Nephron progenitor cell (in vitro differentiated cells): ENCODE data around the gene HSPBP1.

Source experiments
- DNase-seq: peaks from one replicate; pipeline ENCODE4 v3.0.0; 2021
- H3K27ac Mint-ChIP-seq: 2 replicates; pipeline ENCODE4 v1.8.0; 2021; ENCODE audit warnings: mild to moderate bottlenecking, moderate library complexity, mixed read lengths
- H3K27me3 Mint-ChIP-seq: 2 replicates; pipeline ENCODE4 v1.8.0; 2021; ENCODE audit warnings: mild to moderate bottlenecking, low read depth, mixed read lengths; ENCODE audit not compliant: poor library complexity
- H3K36me3 Mint-ChIP-seq: 2 replicates; pipeline ENCODE4 v1.8.0; 2021; ENCODE audit warnings: low read depth, mixed read lengths
- H3K4me1 Mint-ChIP-seq: 2 replicates; pipeline ENCODE4 v1.8.0; 2021; ENCODE audit warnings: mixed read lengths
- H3K4me3 Mint-ChIP-seq: 2 replicates; pipeline ENCODE4 v1.8.0; 2021; ENCODE audit warnings: mild to moderate bottlenecking, moderate library complexity, mixed read lengths
- H3K9me3 Mint-ChIP-seq: 2 replicates; pipeline ENCODE4 v1.8.0; 2021; ENCODE audit warnings: mild to moderate bottlenecking, moderate library complexity, mixed read lengths
- TF ChIP-seq, protein P1 (sequence below): fragments of 200-600 bp; sonication (generic); IDR thresholded peaks from 2 replicates; pipeline ENCODE4 v1.5.0; 2021; ENCODE audit warnings: antibody characterized with exemption

HSPBP1 gene

DNA sequence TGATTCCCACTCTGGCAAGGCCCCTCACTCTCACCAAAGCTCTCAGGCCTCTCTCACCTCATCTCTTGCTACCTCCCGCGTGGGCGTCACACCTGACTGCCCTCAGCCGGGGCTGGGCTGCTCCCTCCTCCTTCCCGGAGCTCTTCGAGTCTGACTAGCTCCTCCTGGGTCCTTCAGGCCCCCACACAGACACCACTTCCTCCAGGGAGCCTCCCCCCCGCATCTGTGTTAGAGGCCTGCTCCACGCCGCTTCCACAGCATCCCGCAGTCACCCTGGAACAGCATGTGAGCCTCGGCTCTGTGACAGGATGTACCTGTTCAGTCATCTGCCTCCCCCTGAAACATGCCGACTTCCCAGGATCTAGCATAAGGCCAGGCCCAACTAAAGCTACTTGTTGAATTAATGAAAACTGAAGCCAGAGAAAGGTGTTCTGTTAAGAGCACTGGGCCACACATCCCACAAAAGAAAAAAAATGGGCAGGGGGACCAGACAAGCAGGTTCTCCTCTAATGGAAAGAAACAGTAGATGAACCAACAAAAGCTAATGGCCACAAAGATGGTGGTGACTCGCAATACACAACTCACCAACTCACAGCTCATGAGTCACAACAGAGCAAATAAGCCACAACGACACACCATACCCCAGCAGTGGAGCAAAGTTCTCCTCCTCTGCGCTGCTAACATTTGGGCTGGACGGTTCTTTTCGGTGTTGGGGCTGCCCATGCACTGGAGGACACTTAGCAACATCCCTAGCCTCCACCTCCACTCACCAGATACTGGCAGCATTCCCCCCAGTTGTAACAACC lies 24.1 kb downstream of the HSPBP1 start:
- Mint-ChIP-seq H3K9me3 (no peaks in the 10 kb centered on the region), H3K36me3 (no peaks in the 10 kb centered on the region), H3K4me1 (peaks cover 71% of the 10 kb centered on the region), H3K27ac (peak overlapping the region; percentile 22), H3K27me3 (no peaks in the 10 kb centered on the region), H3K4me3 (peak overlapping the region; percentile 97)
- TF ChIP-seq, protein P1, sequence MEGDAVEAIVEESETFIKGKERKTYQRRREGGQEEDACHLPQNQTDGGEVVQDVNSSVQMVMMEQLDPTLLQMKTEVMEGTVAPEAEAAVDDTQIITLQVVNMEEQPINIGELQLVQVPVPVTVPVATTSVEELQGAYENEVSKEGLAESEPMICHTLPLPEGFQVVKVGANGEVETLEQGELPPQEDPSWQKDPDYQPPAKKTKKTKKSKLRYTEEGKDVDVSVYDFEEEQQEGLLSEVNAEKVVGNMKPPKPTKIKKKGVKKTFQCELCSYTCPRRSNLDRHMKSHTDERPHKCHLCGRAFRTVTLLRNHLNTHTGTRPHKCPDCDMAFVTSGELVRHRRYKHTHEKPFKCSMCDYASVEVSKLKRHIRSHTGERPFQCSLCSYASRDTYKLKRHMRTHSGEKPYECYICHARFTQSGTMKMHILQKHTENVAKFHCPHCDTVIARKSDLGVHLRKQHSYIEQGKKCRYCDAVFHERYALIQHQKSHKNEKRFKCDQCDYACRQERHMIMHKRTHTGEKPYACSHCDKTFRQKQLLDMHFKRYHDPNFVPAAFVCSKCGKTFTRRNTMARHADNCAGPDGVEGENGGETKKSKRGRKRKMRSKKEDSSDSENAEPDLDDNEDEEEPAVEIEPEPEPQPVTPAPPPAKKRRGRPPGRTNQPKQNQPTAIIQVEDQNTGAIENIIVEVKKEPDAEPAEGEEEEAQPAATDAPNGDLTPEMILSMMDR: no peak
- DNase-seq: peak; percentile 33

DNA sequence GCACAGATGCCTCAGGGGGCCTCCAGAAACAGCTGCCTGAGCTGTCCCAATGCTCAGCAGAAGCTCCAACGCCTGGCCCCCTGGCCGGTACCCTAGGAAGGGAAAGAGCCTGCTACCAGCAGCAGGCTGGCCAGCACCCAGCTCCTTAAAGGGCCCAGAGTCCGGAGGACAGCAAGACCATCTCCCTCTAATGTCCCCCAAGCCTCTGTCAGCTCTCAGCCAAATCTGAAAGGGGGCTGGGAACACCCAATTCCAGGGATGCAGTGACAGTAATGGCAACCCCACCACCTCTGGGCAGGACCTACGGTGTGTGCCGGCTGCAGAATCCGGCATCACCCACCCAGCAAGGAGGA lies 25.3 kb downstream of the HSPBP1 start:
- H3K27ac Mint-ChIP-seq: peak overlapping the region; percentile 88
- TF ChIP-seq, protein P1: no peak
- H3K36me3 Mint-ChIP-seq: no peaks in the 10 kb centered on the region
- no peaks in the 10 kb centered on the region for H3K9me3 Mint-ChIP-seq
- H3K27me3 Mint-ChIP-seq: no peaks in the 10 kb centered on the region
- peaks cover 73% of the 10 kb centered on the region for H3K4me1 Mint-ChIP-seq
- H3K4me3 Mint-ChIP-seq: peak overlapping the region; percentile 65
- no peak for DNase-seq

DNA sequence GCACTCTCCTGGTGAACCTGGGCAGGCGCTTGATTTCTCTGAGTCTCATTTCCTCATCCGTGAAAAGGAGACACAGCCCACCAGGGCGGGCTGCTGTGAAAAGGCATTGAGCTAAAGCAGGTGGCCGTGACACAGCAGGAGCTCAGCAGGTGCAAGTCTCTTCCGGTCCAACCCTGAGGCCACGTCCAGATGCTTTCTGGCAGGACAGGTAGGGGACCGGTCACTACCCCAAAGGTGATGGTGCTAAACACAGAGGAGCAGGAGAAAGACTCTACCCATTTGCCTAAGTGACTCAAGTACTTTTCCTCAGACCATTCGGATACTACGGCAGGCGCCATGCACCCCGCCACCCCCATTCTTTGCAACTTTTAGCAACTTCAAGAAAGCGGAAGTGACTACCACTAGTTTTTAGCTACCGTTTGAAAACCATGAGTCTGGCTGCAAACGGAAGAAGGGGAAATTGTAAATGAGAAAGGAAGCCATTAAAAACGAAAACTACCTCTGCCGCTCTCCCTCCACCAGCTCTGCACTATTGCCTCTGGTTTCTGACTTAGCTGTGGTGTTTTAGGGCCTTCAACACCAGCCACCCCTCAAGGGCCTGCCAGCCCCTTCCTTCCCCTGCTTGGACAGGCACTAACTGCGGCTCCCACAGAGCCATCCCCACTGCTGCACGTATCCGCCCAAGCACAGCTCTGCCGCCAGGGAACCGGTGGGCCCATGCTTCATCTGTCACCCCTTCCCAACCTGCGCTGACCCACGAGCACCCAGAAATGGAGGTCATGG lies 25.9 kb downstream of the HSPBP1 start:
- Mint-ChIP-seq H3K4me3 (peak overlapping the region; percentile 65), H3K9me3 (no peaks in the 10 kb centered on the region), H3K27me3 (no peaks in the 10 kb centered on the region), H3K27ac (peak overlapping the region; percentile 88), H3K4me1 (peaks cover 71% of the 10 kb centered on the region), H3K36me3 (no peaks in the 10 kb centered on the region)
- TF ChIP-seq, protein P1: no peak
- no peak for DNase-seq

DNA sequence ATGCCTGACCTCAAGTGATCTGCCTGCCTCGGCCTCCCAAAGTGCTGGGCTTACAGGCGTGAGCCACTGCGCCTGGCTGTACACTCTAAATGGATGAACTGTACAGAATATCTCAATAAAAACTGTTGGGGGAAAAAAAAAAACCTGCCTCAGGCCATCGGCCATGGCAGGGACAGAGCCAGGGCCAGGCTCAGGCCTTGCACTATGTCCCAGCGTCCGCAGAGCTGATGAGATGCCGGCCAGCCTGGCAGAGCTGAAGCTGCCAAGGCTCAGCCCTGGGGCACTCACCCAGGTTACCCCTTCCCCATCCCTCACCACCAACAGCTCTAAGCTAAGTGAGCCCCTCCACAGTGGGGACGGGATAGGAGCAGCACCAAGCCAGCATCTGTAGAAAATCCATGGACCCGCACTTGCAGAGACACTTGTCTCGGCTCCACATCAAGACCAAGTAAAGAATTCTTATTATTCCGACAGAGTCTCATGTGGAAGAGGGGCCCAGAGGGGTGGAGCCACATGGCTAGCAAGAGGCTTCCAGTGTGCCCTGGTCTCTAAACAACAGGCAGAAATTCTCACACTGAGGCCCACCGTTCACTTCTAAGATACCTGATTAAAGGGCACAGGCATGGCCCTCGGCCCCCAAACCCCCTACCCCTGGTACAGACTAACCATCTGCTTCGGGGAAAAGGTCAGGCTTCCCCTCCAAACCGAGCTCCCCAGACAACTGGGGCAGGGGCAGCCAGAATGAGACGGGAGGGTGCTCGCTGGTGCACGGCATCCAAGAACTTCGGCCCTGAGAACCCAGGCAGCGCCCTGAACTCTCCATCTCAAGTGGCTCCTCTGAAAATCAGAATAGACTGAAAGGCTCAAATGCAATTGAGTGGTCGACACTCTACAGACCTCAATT lies 26.9 kb downstream of the HSPBP1 start:
- Mint-ChIP-seq H3K36me3 (no peaks in the 10 kb centered on the region), H3K27me3 (no peaks in the 10 kb centered on the region), H3K4me3 (no peak overlapping the region), H3K4me1 (peaks cover 81% of the 10 kb centered on the region), H3K9me3 (no peaks in the 10 kb centered on the region), H3K27ac (peak overlapping the region; percentile 55)
- TF ChIP-seq, protein P1: no peak
- no peak for DNase-seq

DNA sequence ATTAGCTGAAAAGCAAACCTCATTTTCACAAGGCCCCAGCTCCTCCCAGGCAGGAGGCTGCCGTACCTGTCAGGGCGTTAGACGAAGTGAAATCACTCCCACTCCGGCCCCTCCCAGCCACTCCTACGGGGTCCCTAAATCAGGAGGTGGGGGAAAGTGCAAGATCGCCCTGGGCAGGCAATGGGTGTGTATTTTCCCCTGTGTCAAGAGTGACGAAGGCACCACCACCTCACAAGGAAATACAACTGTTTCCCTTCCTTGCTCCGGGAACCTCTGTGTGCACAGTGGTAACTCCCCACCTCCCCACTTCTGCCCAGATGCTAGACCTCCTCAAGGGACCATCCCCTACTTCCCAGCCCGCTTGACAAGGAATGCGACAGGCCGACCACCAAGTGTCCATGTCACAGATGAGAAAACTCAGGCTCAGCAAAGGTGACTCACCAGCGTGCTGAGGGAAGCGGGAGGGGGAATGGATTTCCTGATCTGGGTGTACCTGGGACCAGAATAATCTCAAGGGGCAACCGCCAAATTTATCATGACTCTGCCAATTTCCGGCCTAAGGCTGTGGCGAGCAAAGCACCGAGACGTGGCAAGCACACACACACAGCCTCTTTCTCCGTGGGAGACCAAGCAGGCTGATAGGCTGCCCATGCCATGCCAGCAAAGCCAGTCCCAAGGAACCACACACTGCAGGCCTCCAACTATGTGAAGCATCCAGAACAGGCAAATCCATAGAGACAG lies 28.4 kb downstream of the HSPBP1 start:
- DNase-seq: no peak

More for the DNA sequence above, 28.4 kb downstream of the HSPBP1 start:
- Mint-ChIP-seq H3K36me3 (no peaks in the 10 kb centered on the region), H3K9me3 (no peaks in the 10 kb centered on the region), H3K27me3 (no peaks in the 10 kb centered on the region), H3K27ac (peak overlapping the region; percentile 45), H3K4me3 (no peak overlapping the region), H3K4me1 (peaks cover 70% of the 10 kb centered on the region)
- TF ChIP-seq, protein P1: no peak
